HepG2 (cell line): Measurements from ENCODE around the gene TBC1D24.
"Not testable (repeated sequence)": the region's sequence is repeated elsewhere in the genome, so short reads cannot be mapped to it uniquely, and the experiment has no call there.

Experiments used
- CREB1 ChIP-seq, 2 experiments: fragments of 450-650 bp in 1 of 2; IDR thresholded peaks; 2 replicates each; pipeline ENCODE4 v1.6.1; 2016 to 2017; ENCODE audit warnings: control low read depth in 1 of 2, mild to moderate bottlenecking in 1 of 2, missing compliant biosample characterization in 1 of 2, missing genetic modification characterization in 1 of 2
- FOXA3 ChIP-seq: IDR thresholded peaks from 2 replicates; pipeline ENCODE4 v1.6.1; 2016; ENCODE audit warnings: missing genetic modification reagents, missing compliant biosample characterization
- ZUFSP ChIP-seq: sonication (generic); formaldehyde crosslinking; IDR thresholded peaks from 2 replicates; pipeline ENCODE4 v1.9.0; 2021; ENCODE audit warnings: missing genetic modification reagents, mild to moderate bottlenecking, borderline replicate concordance

DNA sequence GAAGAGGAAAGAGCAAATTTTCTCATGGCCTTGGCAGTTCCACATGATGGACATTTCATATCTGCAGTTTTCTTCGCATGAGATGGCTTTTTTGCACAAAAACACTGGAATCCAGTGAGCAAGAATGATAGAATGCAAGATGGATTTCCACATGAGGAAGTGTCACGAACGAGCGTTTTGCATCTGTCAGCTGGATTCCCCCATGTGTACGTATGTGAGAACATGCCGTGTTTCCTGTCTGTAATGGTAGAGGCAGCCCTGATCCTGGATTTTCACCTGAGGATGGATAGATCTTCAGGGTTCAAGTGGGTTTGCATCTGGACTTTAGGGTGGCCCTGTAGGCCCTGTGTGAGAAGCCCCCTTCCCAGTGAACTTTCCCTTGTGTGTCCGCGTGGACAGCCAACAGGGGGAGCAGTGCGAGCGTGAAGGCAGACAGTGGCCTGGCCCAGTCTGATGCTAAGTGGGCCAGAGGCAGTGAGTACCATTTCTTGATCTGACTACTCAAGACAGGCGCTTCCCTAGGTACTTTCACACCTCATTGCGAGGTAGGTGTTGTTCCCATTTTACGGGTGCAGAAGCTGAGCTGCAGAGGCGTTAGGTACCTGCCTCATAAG is 65.0 kb downstream of the TBC1D24 start:
- not testable (repeated sequence) for TF ChIP-seq CREB1 (IDR thresholded peaks at IDR 0.05); CREB1 (CRISPR knock-in tag; IDR thresholded peaks at IDR 0.05); ZUFSP; FOXA3 (CRISPR knock-in tag)
